SK-N-SH (cell line): ENCODE results near the gene B3GNT3. TPM values are rescaled to one million over a fixed set of nuclear protein-coding genes. Genes with fewer than 3 reads are reported as not detected.

Experiments used
- CTCF ChIA-PET: fragments of 300-600, 350-600 bp; formaldehyde crosslinking; extraction: SDS; loops from one replicate; lab custom pipeline; 2021; lab: Yijun Ruan, JAX
- POLR2A ChIA-PET: fragments of 350-600 bp; sonication (Branson Sonifier 250); formaldehyde crosslinking; extraction: SDS; loops from one replicate; lab custom pipeline; 2020; ENCODE audit warnings: antibody characterized with exemption, inconsistent platforms; lab: Yijun Ruan, JAX
- DNase-seq: peaks from one replicate; pipeline ENCODE4 v3.0.0; 2012
- H2AFZ ChIP-seq: fragments of 200-600 bp; sonication (generic); 2 replicates; pipeline ENCODE4 v1.8.1; 2016; ENCODE audit warnings: antibody characterized with exemption, mild to moderate bottlenecking, low read depth
- H3F3A ChIP-seq: fragments of 200-600 bp; sonication (generic); replicated peaks from 2 replicates; pipeline ENCODE3; 2016; ENCODE audit warnings: antibody characterized with exemption, mild to moderate bottlenecking; ENCODE audit not compliant: insufficient read depth
- H3K27ac ChIP-seq, 2 experiments: fragments of 200-500 bp in 1 of 2; fragments of 200-600 bp in 1 of 2; sonication (Bioruptor generic) in 1 of 2; sonication (generic), shearing (Covaris generic) in 1 of 2; 2 replicates each; pipeline versions ENCODE4 v1.5.1 to v1.6.1; 2014 to 2016; ENCODE audit warnings: low read depth in 2 of 2, inconsistent platforms in 1 of 2, low read length in 1 of 2, mild to moderate bottlenecking in 1 of 2, mixed read lengths in 1 of 2
- H3K27me3 ChIP-seq: fragments of 200-600 bp; sonication (generic), shearing (Covaris generic); 2 replicates; pipeline ENCODE4 v1.6.1; 2016; ENCODE audit warnings: mixed run types; ENCODE audit not compliant: insufficient read depth
- H3K36me3 ChIP-seq, 2 experiments: fragments of 200-500 bp in 1 of 2; fragments of 200-600 bp in 1 of 2; sonication (Bioruptor generic) in 1 of 2; sonication (generic) in 1 of 2; replicated peaks in 1 of 2; 2 replicates each; pipeline versions ENCODE3 to v1.5.1; 2014 to 2016; ENCODE audit warnings: low read length in 1 of 2, mild to moderate bottlenecking in 1 of 2; ENCODE audit not compliant: insufficient read depth in 2 of 2, control insufficient read depth in 1 of 2
- H3K4me1 ChIP-seq, 2 experiments: fragments of 200-500 bp in 1 of 2; fragments of 200-600 bp in 1 of 2; sonication (Bioruptor generic) in 1 of 2; sonication (generic), shearing (Covaris generic) in 1 of 2; 2 replicates each; pipeline versions ENCODE4 v1.5.1 to v1.6.1; 2014 to 2016; ENCODE audit warnings: low read depth in 1 of 2, low read length in 1 of 2, mixed run types in 1 of 2; ENCODE audit not compliant: insufficient read depth in 2 of 2, control insufficient read depth in 1 of 2
- H3K4me2 ChIP-seq: fragments of 200-600 bp; sonication (generic), shearing (Covaris generic); 2 replicates; pipeline ENCODE4 v1.6.1; 2017; ENCODE audit warnings: mixed run types
- H3K4me3 ChIP-seq, 2 experiments: fragments of 200-500 bp in 1 of 2; fragments of 200-600 bp in 1 of 2; sonication (Bioruptor generic) in 1 of 2; sonication (generic), shearing (Covaris generic) in 1 of 2; 2 replicates each; pipeline versions ENCODE4 v1.5.1 to v1.8.1; 2014 to 2016; ENCODE audit warnings: low read depth in 2 of 2, inconsistent platforms in 1 of 2, low read length in 1 of 2, mild to moderate bottlenecking in 1 of 2, mixed read lengths in 1 of 2, moderate library complexity in 1 of 2
- H3K79me2 ChIP-seq: fragments of 200-600 bp; sonication (generic); 2 replicates; pipeline ENCODE4 v1.8.1; 2017; ENCODE audit warnings: mild to moderate bottlenecking; ENCODE audit not compliant: insufficient read depth
- H3K9ac ChIP-seq: fragments of 200-600 bp; sonication (generic); 2 replicates; pipeline ENCODE4 v1.6.1; 2017; ENCODE audit warnings: mixed run types
- H3K9me2 ChIP-seq: fragments of 200-600 bp; sonication (generic); 2 replicates; pipeline ENCODE4 v1.6.1; 2017; ENCODE audit warnings: mixed run types
- H3K9me3 ChIP-seq: fragments of 200-600 bp; sonication (generic); 2 replicates; pipeline ENCODE4 v1.6.1; 2017; ENCODE audit warnings: mixed run types, mild to moderate bottlenecking, moderate library complexity
- H4K20me1 ChIP-seq: fragments of 200-600 bp; sonication (generic); 2 replicates; pipeline ENCODE4 v1.6.1; 2017; ENCODE audit warnings: mild to moderate bottlenecking, mixed run types; ENCODE audit not compliant: insufficient read depth
- CTCF ChIP-seq: fragments of 200-600 bp; sonication (generic); IDR thresholded peaks from 2 replicates; pipeline ENCODE4 v1.6.1; 2017; ENCODE audit warnings: antibody characterized with exemption, mild to moderate bottlenecking, moderate library complexity
- EP300 ChIP-seq, 2 experiments: IDR thresholded peaks; 2 replicates each; pipeline versions ENCODE4 v1.4.0 to v1.6.1; 2012; ENCODE audit warnings: borderline replicate concordance in 1 of 2, low read depth in 1 of 2, low read length in 1 of 2
- FOSL2 ChIP-seq: IDR thresholded peaks from 2 replicates; pipeline ENCODE4 v1.4.0; 2012; ENCODE audit warnings: low read depth, mild to moderate bottlenecking, moderate library complexity, borderline replicate concordance
- FOXJ3 ChIP-seq: sonication (generic); formaldehyde crosslinking; IDR thresholded peaks from 2 replicates; pipeline ENCODE4 v1.5.1; 2020; ENCODE audit warnings: mild to moderate bottlenecking, missing genetic modification reagents
- FOXM1 ChIP-seq: IDR thresholded peaks from 2 replicates; pipeline ENCODE4 v1.4.0; 2012; ENCODE audit warnings: low read depth, mild to moderate bottlenecking
- GATA2 ChIP-seq: sonication (generic); formaldehyde crosslinking; IDR thresholded peaks from 2 replicates; pipeline ENCODE4 v1.5.0; 2020; ENCODE audit warnings: mild to moderate bottlenecking, missing genetic modification reagents
- MXI1 ChIP-seq: IDR thresholded peaks from 2 replicates; pipeline ENCODE4 v1.6.1; 2012; ENCODE audit warnings: mild to moderate bottlenecking, low read depth, low read length, improper control_type of control experiment
- NRF1 ChIP-seq: IDR thresholded peaks from 2 replicates; pipeline ENCODE4 v1.6.1; 2012; ENCODE audit warnings: low read depth, mild to moderate bottlenecking, low read length
- SMC3 ChIP-seq: IDR thresholded peaks from 2 replicates; pipeline ENCODE4 v1.6.1; 2012; ENCODE audit warnings: low read depth, low read length, improper control_type of control experiment
- TAF1 ChIP-seq: IDR thresholded peaks from 2 replicates; pipeline ENCODE4 v1.6.1; 2012; ENCODE audit warnings: low read depth, mild to moderate bottlenecking, low read length, moderate library complexity, borderline replicate concordance
- WGBS: methylation state at CpG from one replicate; pipeline ENCODE4 v1.1.6; 2017; ENCODE audit warnings: low lambda C conversion rate; 5-methylcytosine and 5-hydroxymethylcytosine counted together
- polyA plus RNA-seq, 3 experiments: library from polyadenylated mRNA; depleted of rRNA; stranded (reverse); fragments of >200 nt; gene quantifications; 2 replicates each; pipeline ENCODE4 v1.2.3, GENCODE V29; 2012
- TF ChIP-seq, protein P1 (sequence below): IDR thresholded peaks from 2 replicates; pipeline ENCODE4 v1.6.1; 2012; ENCODE audit warnings: mild to moderate bottlenecking, low read depth, low read length, moderate library complexity
- TF ChIP-seq, protein P2 (sequence below): IDR thresholded peaks from 2 replicates; pipeline ENCODE4 v1.4.0; 2012; ENCODE audit warnings: low read depth
- TF ChIP-seq, protein P3 (sequence below): fragments of 150-350 bp; IDR thresholded peaks from 2 replicates; pipeline ENCODE4 v1.6.1; 2016; ENCODE audit warnings: mild to moderate bottlenecking, low read depth, low read length
- TF ChIP-seq, protein P4 (sequence below): IDR thresholded peaks from 2 replicates; pipeline ENCODE4; 2012

Gene B3GNT3
- polyA plus RNA-seq, 1 of the 3 experiments (the other 2 are of a cell fraction): not detected

DNA sequence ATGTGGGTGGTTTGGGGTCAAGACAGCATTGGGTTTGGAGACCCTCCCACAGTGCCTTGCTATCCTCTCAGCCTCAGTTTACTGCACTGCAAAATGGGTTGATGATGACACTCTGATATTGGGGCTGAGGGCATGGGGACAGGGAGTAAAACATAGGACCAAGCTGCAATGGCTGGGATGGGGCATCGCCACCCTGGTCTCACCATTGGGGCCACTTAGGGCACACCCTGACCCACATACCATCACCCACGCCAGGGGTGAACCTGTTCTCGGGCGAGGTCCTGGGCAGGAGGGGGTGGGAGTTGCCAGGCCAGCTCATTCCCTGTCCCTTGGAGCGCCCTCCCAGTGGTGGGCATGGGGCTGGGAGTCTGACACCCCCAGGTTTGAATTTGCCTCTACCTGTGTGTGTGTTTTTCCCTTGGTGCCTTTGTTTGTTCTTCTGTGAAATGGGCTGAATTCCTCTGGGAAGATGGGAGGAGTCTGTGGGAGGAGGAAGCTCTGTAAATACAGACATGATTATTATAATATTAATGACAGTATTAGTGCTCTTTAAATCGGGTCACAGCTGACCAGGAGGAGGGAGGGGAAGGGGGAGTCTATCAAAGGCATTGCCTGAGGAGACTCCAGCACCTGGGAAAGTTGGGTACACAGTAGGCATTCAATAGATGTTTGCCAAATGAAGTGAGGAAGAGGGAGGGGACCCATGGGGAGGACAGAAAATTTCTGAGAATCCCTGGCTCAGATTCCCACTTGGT is 45.9 kb upstream of the B3GNT3 start:
- H3K4me1 ChIP-seq: peaks cover 0 to 4% of the 10 kb centered on the region in 2 experiments; a peak in 1 of 4 replicates
- no peak overlapping the region for H2AFZ ChIP-seq
- no peaks in the 10 kb centered on the region for H3K79me2 ChIP-seq
- DNase-seq: no peak
- 54% methylated on average over 2 of the region's 6 CpGs for WGBS
- no peak overlapping the region for H3K4me2 ChIP-seq
- no peak overlapping the region for H3K4me3 ChIP-seq
- no peaks in the 10 kb centered on the region for H3K36me3 ChIP-seq
- no peaks in the 10 kb centered on the region for H4K20me1 ChIP-seq
- H3K27me3 ChIP-seq: no peaks in the 10 kb centered on the region
- H3F3A ChIP-seq: peaks cover 6% of the 10 kb centered on the region
- H3K9ac ChIP-seq: no peak overlapping the region
- no peak overlapping the region for H3K27ac ChIP-seq
- TF ChIP-seq, protein P1, sequence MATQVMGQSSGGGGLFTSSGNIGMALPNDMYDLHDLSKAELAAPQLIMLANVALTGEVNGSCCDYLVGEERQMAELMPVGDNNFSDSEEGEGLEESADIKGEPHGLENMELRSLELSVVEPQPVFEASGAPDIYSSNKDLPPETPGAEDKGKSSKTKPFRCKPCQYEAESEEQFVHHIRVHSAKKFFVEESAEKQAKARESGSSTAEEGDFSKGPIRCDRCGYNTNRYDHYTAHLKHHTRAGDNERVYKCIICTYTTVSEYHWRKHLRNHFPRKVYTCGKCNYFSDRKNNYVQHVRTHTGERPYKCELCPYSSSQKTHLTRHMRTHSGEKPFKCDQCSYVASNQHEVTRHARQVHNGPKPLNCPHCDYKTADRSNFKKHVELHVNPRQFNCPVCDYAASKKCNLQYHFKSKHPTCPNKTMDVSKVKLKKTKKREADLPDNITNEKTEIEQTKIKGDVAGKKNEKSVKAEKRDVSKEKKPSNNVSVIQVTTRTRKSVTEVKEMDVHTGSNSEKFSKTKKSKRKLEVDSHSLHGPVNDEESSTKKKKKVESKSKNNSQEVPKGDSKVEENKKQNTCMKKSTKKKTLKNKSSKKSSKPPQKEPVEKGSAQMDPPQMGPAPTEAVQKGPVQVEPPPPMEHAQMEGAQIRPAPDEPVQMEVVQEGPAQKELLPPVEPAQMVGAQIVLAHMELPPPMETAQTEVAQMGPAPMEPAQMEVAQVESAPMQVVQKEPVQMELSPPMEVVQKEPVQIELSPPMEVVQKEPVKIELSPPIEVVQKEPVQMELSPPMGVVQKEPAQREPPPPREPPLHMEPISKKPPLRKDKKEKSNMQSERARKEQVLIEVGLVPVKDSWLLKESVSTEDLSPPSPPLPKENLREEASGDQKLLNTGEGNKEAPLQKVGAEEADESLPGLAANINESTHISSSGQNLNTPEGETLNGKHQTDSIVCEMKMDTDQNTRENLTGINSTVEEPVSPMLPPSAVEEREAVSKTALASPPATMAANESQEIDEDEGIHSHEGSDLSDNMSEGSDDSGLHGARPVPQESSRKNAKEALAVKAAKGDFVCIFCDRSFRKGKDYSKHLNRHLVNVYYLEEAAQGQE: no peak
- TF ChIP-seq TAF1: no peak
- TF ChIP-seq CTCF: no peak
- no peak for TF ChIP-seq MXI1
- TF ChIP-seq FOXJ3 (CRISPR knock-in tag): no peak
- no peak for TF ChIP-seq EP300 (IDR thresholded peaks at IDR 0.05; ENCODE audit: borderline replicate concordance in 1 of 2, low read depth in 1 of 2, low read length in 1 of 2)
- TF ChIP-seq GATA2 (CRISPR knock-in tag): no peak
- TF ChIP-seq, all 33 proteins: peak for 0
- Histone ChIP-seq H3K9me2 (no peaks in the 10 kb centered on the region), H3K9me3 (no peaks in the 10 kb centered on the region)
- CTCF ChIA-PET: interaction anchor here (0.9 to 1.3 kb wide), 3 partner anchors 25 to 56 kb away, joined by 3 to 4 read pairs (median 3); no protein-coding TSS in a partner anchor
- POLR2A ChIA-PET: interaction anchor here (0.9 kb wide), 1 partner anchor 110 kb away, joined by 4 read pairs; the partner anchor contains the start of gene RPL18A

DNA sequence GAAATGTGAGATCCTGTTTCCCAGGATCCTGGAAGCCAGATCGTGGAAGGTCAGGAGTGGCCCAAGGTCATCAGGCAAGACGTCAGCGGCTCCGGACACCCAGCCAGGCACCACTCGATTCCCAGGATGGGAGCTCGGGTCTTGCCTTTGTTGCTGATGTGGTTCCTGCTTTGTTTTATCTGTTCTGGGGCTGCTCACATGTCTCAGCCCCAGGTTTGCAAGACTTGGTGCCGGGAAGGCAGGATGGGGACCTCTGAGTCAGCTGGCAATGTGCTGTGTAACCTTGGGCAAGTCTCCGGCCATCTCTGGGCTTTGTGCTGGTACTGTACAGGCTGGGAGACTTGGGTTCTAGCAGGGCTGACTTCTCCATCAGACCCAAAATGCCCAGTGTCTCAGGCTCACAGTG is 45.0 kb upstream of the B3GNT3 start:
- Histone ChIP-seq H4K20me1 (no peaks in the 10 kb centered on the region), H3K9ac (no peak overlapping the region), H2AFZ (no peak overlapping the region), H3K9me3 (no peaks in the 10 kb centered on the region), H3K36me3 (no peaks in the 10 kb centered on the region), H3K27me3 (no peaks in the 10 kb centered on the region), H3K27ac (no peak overlapping the region), H3K4me2 (no peak overlapping the region), H3F3A (peaks cover 6% of the 10 kb centered on the region), H3K4me3 (no peak overlapping the region), H3K9me2 (no peaks in the 10 kb centered on the region), H3K4me1 (peaks cover under 1 to 5% of the 10 kb centered on the region in 2 experiments; a peak in 1 of 4 replicates), H3K79me2 (no peaks in the 10 kb centered on the region)
- no peak for DNase-seq
- ChIA-PET CTCF (interaction anchor here (1.1 to 1.3 kb wide), 2 partner anchors 25 to 110 kb away, joined by 3 to 4 read pairs; partner anchors contain the start of gene RPL18A), POLR2A (no interaction called here)
- WGBS: 32% methylated on average over 4 of the region's 8 CpGs
- TF ChIP-seq NRF1: no peak
- TF ChIP-seq MXI1: no peak
- TF ChIP-seq FOXM1: no peak
- no peak for TF ChIP-seq GATA2 (CRISPR knock-in tag)
- TF ChIP-seq, protein P2, sequence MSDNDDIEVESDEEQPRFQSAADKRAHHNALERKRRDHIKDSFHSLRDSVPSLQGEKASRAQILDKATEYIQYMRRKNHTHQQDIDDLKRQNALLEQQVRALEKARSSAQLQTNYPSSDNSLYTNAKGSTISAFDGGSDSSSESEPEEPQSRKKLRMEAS: no peak
- no peak for TF ChIP-seq CTCF
- TF ChIP-seq, protein P3, sequence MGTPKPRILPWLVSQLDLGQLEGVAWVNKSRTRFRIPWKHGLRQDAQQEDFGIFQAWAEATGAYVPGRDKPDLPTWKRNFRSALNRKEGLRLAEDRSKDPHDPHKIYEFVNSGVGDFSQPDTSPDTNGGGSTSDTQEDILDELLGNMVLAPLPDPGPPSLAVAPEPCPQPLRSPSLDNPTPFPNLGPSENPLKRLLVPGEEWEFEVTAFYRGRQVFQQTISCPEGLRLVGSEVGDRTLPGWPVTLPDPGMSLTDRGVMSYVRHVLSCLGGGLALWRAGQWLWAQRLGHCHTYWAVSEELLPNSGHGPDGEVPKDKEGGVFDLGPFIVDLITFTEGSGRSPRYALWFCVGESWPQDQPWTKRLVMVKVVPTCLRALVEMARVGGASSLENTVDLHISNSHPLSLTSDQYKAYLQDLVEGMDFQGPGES: no peak
- TF ChIP-seq, protein P4, sequence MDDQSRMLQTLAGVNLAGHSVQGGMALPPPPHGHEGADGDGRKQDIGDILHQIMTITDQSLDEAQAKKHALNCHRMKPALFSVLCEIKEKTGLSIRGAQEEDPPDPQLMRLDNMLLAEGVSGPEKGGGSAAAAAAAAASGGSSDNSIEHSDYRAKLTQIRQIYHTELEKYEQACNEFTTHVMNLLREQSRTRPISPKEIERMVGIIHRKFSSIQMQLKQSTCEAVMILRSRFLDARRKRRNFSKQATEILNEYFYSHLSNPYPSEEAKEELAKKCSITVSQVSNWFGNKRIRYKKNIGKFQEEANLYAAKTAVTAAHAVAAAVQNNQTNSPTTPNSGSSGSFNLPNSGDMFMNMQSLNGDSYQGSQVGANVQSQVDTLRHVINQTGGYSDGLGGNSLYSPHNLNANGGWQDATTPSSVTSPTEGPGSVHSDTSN: no peak
- TF ChIP-seq SMC3: no peak
- TF ChIP-seq FOSL2: no peak
